Activated CD8-positive, alpha-beta memory T cell treated with anti-CD3 and anti-CD28 coated beads, Interleukin-2, amount 50 U/mL, for 1 hour (primary cell): ENCODE data around the gene MIEN1.
"Not testable (repeated sequence)": the region's sequence is repeated elsewhere in the genome, so short reads cannot be mapped to it uniquely, and the experiment has no call there.

Experiments
- DNase-seq: peaks from one replicate; pipeline ENCODE4 v3.0.0-alpha.2; 2020; ENCODE audit errors: extremely low read depth

MIEN1 gene

GRCh38 chr17:39755554-39756379 lies 25.4 kb upstream of the MIEN1 start:
- DNase-seq = peak; percentile 43

- no peak for DNase-seq
Measured at GRCh38 chr17:39754958-39755553, 24.7 kb upstream of the MIEN1 start.

- DNase-seq = peak; percentile 87
Measured at GRCh38 chr17:39754161-39754957, 24.0 kb upstream of the MIEN1 start.

- DNase-seq = no peak
Measured at GRCh38 chr17:39753514-39754160, 23.3 kb upstream of the MIEN1 start.

GRCh38 chr17:39752241-39752881 lies 22.0 kb upstream of the MIEN1 start:
- no peak for DNase-seq

GRCh38 chr17:39751637-39752036 lies 21.3 kb upstream of the MIEN1 start:
- DNase-seq = no peak

GRCh38 chr17:39751016-39751543 lies 20.7 kb upstream of the MIEN1 start:
- no peak for DNase-seq

- no peak for DNase-seq
Measured at GRCh38 chr17:39750131-39751015, 20.0 kb upstream of the MIEN1 start.

- DNase-seq = not testable (repeated sequence)
Measured at GRCh38 chr17:39748444-39749034, 18.2 kb upstream of the MIEN1 start.

- DNase-seq = no peak
Measured at GRCh38 chr17:39747745-39748144, 17.4 kb upstream of the MIEN1 start.

GRCh38 chr17:39746145-39746461 lies 15.8 kb upstream of the MIEN1 start:
- DNase-seq = no peak

- DNase-seq = no peak
Measured at GRCh38 chr17:39745335-39746144, 15.2 kb upstream of the MIEN1 start.

GRCh38 chr17:39744836-39745215 lies 14.5 kb upstream of the MIEN1 start:
- no peak for DNase-seq

- no peak for DNase-seq
Measured at GRCh38 chr17:39744075-39744835, 13.9 kb upstream of the MIEN1 start.

GRCh38 chr17:39742856-39743436 lies 12.6 kb upstream of the MIEN1 start:
- no peak for DNase-seq

GRCh38 chr17:39742126-39742855 lies 12.0 kb upstream of the MIEN1 start:
- DNase-seq = no peak

GRCh38 chr17:39740357-39741111 lies 10.2 kb upstream of the MIEN1 start:
- DNase-seq = no peak
